GM12878 (cell line): ENCODE data around the gene PRKN. TPM values are rescaled to one million over a fixed set of nuclear protein-coding genes. Genes with fewer than 3 reads are reported as not detected.

ENCODE experiments used
- ATF7 ChIP-seq: fragments of 450-650 bp; IDR thresholded peaks from 2 replicates; pipeline ENCODE4 v1.6.1; 2016; ENCODE audit warnings: low read depth, mild to moderate bottlenecking
- CBFB ChIP-seq: IDR thresholded peaks from 2 replicates; pipeline ENCODE4 v1.6.1; 2016; ENCODE audit warnings: antibody characterized with exemption, low read depth
- CREM ChIP-seq: IDR thresholded peaks from 2 replicates; pipeline ENCODE4 v1.6.1; 2014; ENCODE audit warnings: antibody characterized with exemption, low read depth
- ESRRA ChIP-seq: IDR thresholded peaks from 2 replicates; pipeline ENCODE4 v1.6.1; 2012; ENCODE audit warnings: mild to moderate bottlenecking, low read length, improper control_type of control experiment
- EZH2 ChIP-seq: IDR thresholded peaks from 2 replicates; pipeline ENCODE4 v1.6.1; 2012; ENCODE audit warnings: low read depth, mild to moderate bottlenecking, control low read depth, inconsistent platforms, low read length, borderline replicate concordance; ENCODE audit not compliant: control insufficient read depth
- FOS ChIP-seq: IDR thresholded peaks from 3 replicates; pipeline ENCODE4 v1.6.1; 2011; ENCODE audit warnings: borderline replicate concordance; ENCODE audit not compliant: insufficient read length; ENCODE audit errors: extremely low read depth
- FOXM1 ChIP-seq: IDR thresholded peaks from 2 replicates; pipeline ENCODE4 v1.6.1; 2012; ENCODE audit warnings: low read depth, mild to moderate bottlenecking, inconsistent platforms, low read length, moderate library complexity
- HDAC6 ChIP-seq: fragments of 200-600 bp; sonication (generic); IDR thresholded peaks from one replicate; pipeline ENCODE4 v1.8.0; 2017; ENCODE audit warnings: antibody characterized with exemption; ENCODE audit not compliant: unreplicated experiment
- IRF4 ChIP-seq: IDR thresholded peaks from 2 replicates; pipeline ENCODE4 v1.6.1; 2011; ENCODE audit warnings: low read depth, low read length
- JUNB ChIP-seq: IDR thresholded peaks from 2 replicates; pipeline ENCODE4 v1.6.1; 2016; ENCODE audit warnings: antibody characterized with exemption, mild to moderate bottlenecking
- JUND ChIP-seq: IDR thresholded peaks from 2 replicates; pipeline ENCODE4 v1.6.1; 2012; ENCODE audit warnings: low read depth, mild to moderate bottlenecking, low read length, improper control_type of control experiment, moderate library complexity
- MEF2A ChIP-seq: IDR thresholded peaks from 2 replicates; pipeline ENCODE4 v1.6.1; 2011; ENCODE audit warnings: low read depth, mild to moderate bottlenecking, low read length, moderate library complexity; ENCODE audit not compliant: insufficient read depth
- MTA2 ChIP-seq: fragments of 450-650 bp; IDR thresholded peaks from 2 replicates; pipeline ENCODE4 v1.6.1; 2016; ENCODE audit warnings: low read depth, mild to moderate bottlenecking, moderate library complexity
- RBBP5 ChIP-seq: fragments of 200-600 bp; sonication (generic); conservative IDR thresholded peaks from 2 replicates; pipeline ENCODE4 v1.6.1; 2016
- SIX5 ChIP-seq: IDR thresholded peaks from 2 replicates; pipeline ENCODE4 v1.6.1; 2011; ENCODE audit warnings: mild to moderate bottlenecking, low read depth, low read length, moderate library complexity; ENCODE audit not compliant: severe bottlenecking
- SMARCA5 ChIP-seq: fragments of 450-650 bp; IDR thresholded peaks from 2 replicates; pipeline ENCODE4 v1.6.1; 2017; ENCODE audit warnings: mild to moderate bottlenecking
- SMC3 ChIP-seq: IDR thresholded peaks from 2 replicates; pipeline ENCODE4 v1.6.1; 2011; ENCODE audit warnings: low read length, improper control_type of control experiment, borderline replicate concordance
- SPI1 ChIP-seq: IDR thresholded peaks from 2 replicates; pipeline ENCODE4 v1.6.1; 2011; ENCODE audit warnings: low read depth, mild to moderate bottlenecking, low read length, moderate library complexity, borderline replicate concordance; ENCODE audit not compliant: insufficient read depth
- STAT1 ChIP-seq: fragments of 450-650 bp; conservative IDR thresholded peaks from 2 replicates; pipeline ENCODE4 v1.6.1; 2014; ENCODE audit warnings: antibody characterized with exemption, mild to moderate bottlenecking
- TCF7 ChIP-seq: IDR thresholded peaks from 2 replicates; pipeline ENCODE4 v1.6.1; 2014; ENCODE audit warnings: antibody characterized with exemption, borderline replicate concordance
- ZNF207 ChIP-seq: fragments of 450-650 bp; IDR thresholded peaks from 2 replicates; pipeline ENCODE4 v1.6.1; 2014; ENCODE audit warnings: antibody characterized with exemption, mild to moderate bottlenecking, borderline replicate concordance
- ZNF217 ChIP-seq: fragments of 450-650 bp; IDR thresholded peaks from 2 replicates; pipeline ENCODE4 v1.6.1; 2017; ENCODE audit warnings: antibody characterized with exemption, mild to moderate bottlenecking
- polyA plus RNA-seq, 11 experiments: library from polyadenylated mRNA; depleted of rRNA in 4 of 11; unstranded in 6 of 11; stranded (reverse) in 5 of 11; fragments of >200 nt; fragmentation: Nextera tagmentation in 4 of 11; fragmentation: Illumina TruSeq in 1 of 11; extraction: Ambion mirVana in 4 of 11; extraction: Trizol in 1 of 11; gene quantifications; 1 replicate in 1 of 11; 2 replicates in 10 of 11; pipeline versions ENCODE4 v1.2.1 to v1.2.3, GENCODE V29; 2011 to 2016; ENCODE audit warnings: inconsistent platforms in 2 of 11, missing spikeins in 2 of 11, low read depth in 1 of 11
- total RNA-seq, 4 experiments: library from RNA; depleted of rRNA in 3 of 4; stranded (reverse); fragments of >200 nt in 3 of 4; fragmentation: Illumina TruSeq in 1 of 4; extraction: Trizol in 1 of 4; gene quantifications; 2 replicates each; pipeline versions ENCODE4 v1.2.1 to v1.2.3, GENCODE V29; 2013 to 2021
- TF ChIP-seq, protein P1 (sequence below): fragments of 150-350 bp; IDR thresholded peaks from 2 replicates; pipeline ENCODE4 v1.6.1; 2016; ENCODE audit warnings: low read depth, low read length
- TF ChIP-seq, protein P2 (sequence below): fragments of 450-650 bp; IDR thresholded peaks from 2 replicates; pipeline ENCODE4 v1.6.1; 2018; ENCODE audit warnings: mild to moderate bottlenecking, low read depth, moderate library complexity; ENCODE audit not compliant: partially characterized antibody
- TF ChIP-seq, protein P3 (sequence below): IDR thresholded peaks from 2 replicates; pipeline ENCODE4 v1.6.1; 2012; ENCODE audit warnings: low read depth, low read length, improper control_type of control experiment

The PRKN gene
- total and polyA plus RNA-seq, 10 of the 15 experiments (the other 5 are each of a cell fraction or from before 2014, with no cell fraction given): 0.06 to 0.09 TPM; not detected in 8

DNA sequence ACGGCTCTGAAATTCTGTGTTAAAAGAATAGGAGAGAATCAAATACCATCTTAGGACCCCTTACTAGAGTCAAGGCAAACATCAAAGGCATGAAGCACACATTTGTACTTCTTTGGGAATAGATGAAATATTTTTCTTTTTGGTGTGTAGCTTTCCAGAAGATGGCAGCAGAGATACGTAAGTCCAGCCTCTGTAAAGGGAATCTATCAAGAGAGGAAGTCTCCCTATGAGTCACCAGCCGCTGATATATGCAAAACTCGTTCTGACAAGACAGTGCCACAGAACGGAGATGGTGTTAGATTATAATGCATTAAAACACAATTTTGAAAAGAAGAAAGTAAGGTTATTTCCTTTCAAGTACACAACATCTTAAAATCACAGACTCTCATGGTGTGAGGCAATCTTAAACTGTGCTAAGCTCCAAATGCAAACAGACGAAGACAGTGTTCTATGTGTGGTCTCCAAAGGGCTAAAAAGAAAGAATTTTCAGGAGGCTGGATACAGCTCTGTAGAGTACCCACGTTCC lies 1333.7 kb downstream of the PRKN start (continued):
- TF ChIP-seq, protein P1, sequence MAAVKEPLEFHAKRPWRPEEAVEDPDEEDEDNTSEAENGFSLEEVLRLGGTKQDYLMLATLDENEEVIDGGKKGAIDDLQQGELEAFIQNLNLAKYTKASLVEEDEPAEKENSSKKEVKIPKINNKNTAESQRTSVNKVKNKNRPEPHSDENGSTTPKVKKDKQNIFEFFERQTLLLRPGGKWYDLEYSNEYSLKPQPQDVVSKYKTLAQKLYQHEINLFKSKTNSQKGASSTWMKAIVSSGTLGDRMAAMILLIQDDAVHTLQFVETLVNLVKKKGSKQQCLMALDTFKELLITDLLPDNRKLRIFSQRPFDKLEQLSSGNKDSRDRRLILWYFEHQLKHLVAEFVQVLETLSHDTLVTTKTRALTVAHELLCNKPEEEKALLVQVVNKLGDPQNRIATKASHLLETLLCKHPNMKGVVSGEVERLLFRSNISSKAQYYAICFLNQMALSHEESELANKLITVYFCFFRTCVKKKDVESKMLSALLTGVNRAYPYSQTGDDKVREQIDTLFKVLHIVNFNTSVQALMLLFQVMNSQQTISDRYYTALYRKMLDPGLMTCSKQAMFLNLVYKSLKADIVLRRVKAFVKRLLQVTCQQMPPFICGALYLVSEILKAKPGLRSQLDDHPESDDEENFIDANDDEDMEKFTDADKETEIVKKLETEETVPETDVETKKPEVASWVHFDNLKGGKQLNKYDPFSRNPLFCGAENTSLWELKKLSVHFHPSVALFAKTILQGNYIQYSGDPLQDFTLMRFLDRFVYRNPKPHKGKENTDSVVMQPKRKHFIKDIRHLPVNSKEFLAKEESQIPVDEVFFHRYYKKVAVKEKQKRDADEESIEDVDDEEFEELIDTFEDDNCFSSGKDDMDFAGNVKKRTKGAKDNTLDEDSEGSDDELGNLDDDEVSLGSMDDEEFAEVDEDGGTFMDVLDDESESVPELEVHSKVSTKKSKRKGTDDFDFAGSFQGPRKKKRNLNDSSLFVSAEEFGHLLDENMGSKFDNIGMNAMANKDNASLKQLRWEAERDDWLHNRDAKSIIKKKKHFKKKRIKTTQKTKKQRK: no peak
- peak; percentile 85; the same call in 1 of the 2 replicates for TF ChIP-seq JUND
- TF ChIP-seq RBBP5: no peak
- 0 out of 2 replicates have a peak, but pooled peaks have one; percentile 16 for TF ChIP-seq ATF7
- TF ChIP-seq EZH2: no peak
- TF ChIP-seq SMARCA5: no peak
- no peak for TF ChIP-seq FOXM1
- TF ChIP-seq ESRRA: no peak
- TF ChIP-seq SIX5: no peak
- peak; percentile 83 for TF ChIP-seq SPI1
- TF ChIP-seq ZNF207: no peak
- TF ChIP-seq MTA2: no peak
- TF ChIP-seq CBFB: no peak
- 0 out of 2 replicates have a peak, but pooled peaks have one; percentile 59 for TF ChIP-seq ZNF217
- peak; percentile 18; the same call in 1 of the 2 replicates for TF ChIP-seq TCF7
- TF ChIP-seq MEF2A: no peak
- TF ChIP-seq CREM: 0 out of 2 replicates have a peak, but pooled peaks have one; percentile 15
- TF ChIP-seq IRF4: peak; percentile 83
- TF ChIP-seq STAT1: no peak
- TF ChIP-seq FOS: no peak
- TF ChIP-seq, protein P2, sequence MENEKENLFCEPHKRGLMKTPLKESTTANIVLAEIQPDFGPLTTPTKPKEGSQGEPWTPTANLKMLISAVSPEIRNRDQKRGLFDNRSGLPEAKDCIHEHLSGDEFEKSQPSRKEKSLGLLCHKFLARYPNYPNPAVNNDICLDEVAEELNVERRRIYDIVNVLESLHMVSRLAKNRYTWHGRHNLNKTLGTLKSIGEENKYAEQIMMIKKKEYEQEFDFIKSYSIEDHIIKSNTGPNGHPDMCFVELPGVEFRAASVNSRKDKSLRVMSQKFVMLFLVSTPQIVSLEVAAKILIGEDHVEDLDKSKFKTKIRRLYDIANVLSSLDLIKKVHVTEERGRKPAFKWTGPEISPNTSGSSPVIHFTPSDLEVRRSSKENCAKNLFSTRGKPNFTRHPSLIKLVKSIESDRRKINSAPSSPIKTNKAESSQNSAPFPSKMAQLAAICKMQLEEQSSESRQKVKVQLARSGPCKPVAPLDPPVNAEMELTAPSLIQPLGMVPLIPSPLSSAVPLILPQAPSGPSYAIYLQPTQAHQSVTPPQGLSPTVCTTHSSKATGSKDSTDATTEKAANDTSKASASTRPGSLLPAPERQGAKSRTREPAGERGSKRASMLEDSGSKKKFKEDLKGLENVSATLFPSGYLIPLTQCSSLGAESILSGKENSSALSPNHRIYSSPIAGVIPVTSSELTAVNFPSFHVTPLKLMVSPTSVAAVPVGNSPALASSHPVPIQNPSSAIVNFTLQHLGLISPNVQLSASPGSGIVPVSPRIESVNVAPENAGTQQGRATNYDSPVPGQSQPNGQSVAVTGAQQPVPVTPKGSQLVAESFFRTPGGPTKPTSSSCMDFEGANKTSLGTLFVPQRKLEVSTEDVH: no peak
- peak; percentile 88 for TF ChIP-seq JUNB
- TF ChIP-seq, protein P3, sequence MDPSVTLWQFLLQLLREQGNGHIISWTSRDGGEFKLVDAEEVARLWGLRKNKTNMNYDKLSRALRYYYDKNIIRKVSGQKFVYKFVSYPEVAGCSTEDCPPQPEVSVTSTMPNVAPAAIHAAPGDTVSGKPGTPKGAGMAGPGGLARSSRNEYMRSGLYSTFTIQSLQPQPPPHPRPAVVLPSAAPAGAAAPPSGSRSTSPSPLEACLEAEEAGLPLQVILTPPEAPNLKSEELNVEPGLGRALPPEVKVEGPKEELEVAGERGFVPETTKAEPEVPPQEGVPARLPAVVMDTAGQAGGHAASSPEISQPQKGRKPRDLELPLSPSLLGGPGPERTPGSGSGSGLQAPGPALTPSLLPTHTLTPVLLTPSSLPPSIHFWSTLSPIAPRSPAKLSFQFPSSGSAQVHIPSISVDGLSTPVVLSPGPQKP: no peak
- no peak for TF ChIP-seq HDAC6
- peak; percentile 66; the same call in 1 of the 2 replicates for TF ChIP-seq SMC3
